Superior temporal gyrus (tissue), 1 donor: ENCODE measurements around the gene RABGAP1.

Experiments used
- DNase-seq: peaks from one replicate; pipeline ENCODE4 v3.0.0-alpha.2; 2016; ENCODE audit errors: extremely low spot score

RABGAP1 gene

DNA sequence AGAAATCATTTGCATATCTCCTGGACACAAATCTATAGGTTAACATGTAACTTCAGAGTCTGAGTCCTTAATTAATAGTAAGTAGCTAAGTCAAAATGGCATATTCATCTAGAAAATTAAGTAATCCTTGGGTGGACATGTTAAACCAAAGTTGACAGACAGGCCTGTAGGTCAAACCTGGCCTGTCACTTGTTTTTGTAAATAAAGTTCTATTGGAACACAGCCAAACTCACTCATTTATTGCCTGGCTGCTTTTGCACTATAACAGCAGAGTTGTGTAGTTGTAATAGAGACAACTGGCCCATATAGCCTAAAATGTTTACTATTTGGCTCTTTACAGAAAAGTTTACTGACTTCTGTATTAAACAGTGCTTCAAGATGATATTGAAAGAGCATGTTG, 68.1 kb downstream of the RABGAP1 start:
- DNase-seq = no peak

DNA sequence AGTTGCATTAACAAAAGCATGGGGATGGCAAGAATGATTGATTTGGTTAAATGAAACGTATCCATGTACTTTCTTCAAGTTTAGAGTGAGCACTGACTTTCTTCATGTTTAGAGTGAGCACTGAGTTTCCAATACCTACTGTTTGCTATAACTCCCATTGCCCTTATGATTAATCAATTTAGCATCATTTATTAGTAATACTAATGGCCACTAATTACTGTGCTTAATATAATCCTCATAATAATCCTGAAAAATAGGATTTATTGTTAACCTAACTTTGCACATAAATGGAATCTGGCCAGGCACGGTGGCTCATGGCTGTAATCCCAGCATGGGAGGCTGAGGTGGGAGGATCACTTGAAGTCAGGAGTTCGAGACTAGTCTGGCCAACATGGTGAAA, 70.6 kb downstream of the RABGAP1 start:
- DNase-seq = no peak

DNA sequence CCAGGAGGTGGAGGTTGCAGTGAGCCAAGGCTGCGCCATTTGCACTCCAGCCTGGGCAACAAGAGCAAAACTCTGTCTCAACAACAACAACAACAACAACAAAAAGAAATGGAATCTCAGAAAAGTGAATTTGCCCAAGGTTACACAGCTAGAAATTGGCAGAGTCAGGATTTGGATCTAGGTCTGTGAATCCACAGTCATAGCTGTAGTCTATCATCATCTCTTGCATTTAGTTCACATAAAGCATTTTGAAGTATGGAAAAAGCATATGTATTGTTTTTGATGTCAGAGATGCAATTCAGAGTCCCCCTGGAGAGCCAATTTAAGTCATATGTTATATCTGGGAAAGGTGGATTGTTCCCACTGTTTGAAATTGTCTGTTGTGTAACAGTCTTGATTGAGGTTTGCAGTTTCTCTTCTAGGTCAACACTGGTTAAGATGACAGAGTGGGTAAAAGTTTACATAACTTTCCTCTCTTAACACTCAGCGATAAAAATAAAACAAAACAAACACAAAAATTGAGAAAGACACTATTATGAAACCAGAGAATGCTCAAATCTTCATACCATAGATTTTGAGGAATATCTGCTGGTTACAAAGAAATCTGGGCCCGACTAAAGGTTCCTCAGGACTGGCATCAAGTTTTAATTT, 71.2 kb downstream of the RABGAP1 start:
- DNase-seq = peak; percentile 30

DNA sequence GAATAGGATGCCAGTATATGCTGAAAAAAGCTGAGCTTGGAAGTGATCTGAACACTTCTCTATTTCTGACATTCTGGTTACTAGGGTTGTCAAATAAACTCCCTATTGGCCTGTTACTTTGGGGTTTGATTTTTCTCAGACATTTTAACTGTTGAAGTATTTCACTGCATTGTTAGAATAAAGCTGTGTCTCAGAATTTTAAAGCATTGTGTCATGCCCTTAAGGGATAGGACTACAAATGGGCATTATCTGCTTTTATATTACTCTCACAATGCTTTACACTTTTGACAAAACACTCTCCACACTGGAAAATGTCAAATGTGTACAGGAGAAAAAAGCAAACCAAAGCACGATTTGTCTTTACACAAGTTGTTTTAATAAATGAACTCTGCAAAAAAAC, 75.8 kb downstream of the RABGAP1 start:
- no peak for DNase-seq

DNA sequence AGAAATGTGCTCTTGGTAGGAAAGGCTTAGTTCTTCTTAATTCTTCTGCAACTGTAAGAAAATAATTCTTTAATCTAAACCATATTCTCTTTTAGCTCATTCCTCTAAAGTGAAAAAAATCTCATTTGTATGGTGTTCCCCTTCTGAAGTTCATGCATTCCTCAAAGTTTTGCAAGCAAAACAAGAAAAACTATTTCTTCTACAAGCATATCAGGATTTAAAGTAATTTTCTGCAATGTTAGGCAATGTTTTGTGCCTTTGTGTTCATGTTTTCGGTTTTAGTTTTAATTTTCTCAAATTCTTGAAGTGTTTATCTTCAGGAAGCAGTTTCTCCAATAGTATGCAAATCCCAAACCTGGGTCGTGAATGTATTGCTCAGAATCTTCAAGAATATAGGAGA, 80.0 kb downstream of the RABGAP1 start:
- DNase-seq = no peak

- DNase-seq = no peak
These were observed 85.6 kb downstream of the RABGAP1 start for GRCh38 chr9:123026425-123026824.

DNA sequence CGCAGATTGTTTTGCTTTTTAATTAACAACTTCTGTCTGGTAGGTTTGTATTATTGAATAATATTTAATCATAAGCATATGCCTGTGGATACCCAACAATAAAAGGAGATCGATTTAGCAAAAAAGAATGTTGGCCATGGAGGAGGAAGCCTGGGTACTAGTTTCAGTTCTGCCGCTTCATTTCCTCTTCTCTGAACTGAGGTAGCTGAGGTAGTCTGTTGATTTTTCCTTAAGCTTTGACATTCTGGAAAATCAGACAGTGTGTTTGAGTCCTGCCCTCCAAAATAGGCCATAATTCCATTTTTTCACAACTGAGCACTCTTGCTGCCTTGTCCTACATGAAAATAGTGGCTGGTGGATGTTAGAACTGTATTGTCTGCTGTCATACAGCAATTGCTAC, 86.7 kb downstream of the RABGAP1 start:
- no peak for DNase-seq

- DNase-seq = no peak
These were observed 87.3 kb downstream of the RABGAP1 start for GRCh38 chr9:123028136-123028535.

- no peak for DNase-seq
These were observed 88.2 kb downstream of the RABGAP1 start for GRCh38 chr9:123028973-123029372.

DNA sequence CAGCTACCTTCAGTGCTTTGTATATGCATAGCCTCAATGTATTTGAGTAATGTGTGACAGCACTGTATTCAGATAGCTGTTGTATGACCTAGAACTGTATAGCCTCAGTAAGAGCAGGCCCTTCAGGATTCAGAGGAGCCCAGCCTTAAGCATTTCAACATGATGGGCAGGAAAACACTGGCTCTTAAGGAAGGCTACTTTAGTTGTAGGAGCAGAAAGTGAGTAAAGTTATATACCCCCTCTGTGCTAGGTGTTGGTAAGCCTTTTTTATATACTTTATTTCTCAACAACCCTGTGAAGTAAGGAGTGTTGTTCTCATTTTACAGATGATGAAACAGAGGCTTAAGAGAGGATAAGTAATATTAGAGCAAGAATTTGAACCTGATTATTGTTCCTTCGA, 91.1 kb downstream of the RABGAP1 start:
- DNase-seq = no peak

DNA sequence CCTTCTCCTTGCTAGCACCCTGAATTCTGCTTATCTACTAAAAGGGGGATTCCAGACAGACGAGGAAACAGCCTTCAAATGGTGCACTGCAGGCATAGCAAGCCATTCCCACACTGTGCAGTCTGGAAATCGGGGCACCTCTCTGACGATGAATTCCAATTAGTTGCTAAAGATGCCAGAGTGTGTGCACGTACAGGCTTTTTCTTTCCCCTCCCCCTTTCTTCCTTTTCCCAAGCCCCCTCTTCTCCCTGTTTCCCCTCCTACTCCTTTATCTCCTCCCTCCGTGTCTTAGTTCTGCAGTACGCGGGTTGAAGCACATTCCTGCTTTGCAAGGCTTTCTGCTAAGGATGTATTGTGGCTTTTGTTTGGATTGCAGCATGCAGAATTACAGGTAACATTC, 92.5 kb downstream of the RABGAP1 start, which contains the start of gene GPR21:
GPR21 (plus strand) TSS at position 316 of the 400 bp plus-strand sequence. CDS start 900 bp downstream, outside the sequence.
- DNase-seq = peak; percentile 54

DNA sequence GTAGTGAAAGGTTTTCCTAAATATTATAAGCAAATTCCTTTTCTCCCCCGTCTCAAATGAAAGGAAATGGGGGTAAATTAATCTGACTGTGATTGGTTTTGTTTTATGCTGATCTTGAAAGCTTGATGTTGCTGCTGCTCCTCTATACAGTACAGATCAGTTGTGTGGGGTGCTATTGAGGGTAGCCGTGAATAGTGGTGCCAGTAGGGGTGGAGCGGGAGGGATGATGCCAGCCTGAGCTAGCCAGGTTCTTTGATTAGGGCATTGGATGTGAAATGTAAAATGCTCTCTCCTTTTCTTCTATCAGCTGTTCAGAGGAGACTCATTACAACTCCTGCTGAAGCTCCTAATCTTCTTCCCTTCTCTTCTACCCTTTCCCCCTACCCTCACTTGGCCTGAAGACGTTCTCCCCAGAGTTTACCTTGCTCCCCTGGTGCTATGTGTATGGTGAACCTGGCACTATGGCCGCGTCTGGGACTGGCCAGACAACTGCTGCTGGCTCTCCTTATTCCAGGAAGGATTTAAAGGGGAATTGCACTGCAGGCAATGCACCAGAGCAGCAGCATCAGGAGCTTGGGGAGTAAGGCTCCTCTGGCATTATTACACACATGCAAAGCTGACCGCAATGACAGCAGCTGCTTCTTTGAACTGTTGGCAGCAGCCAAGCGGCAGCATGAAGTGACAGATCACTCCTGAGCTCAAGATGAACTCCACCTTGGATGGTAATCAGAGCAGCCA, 93.2 kb downstream of the RABGAP1 start:
- peak; percentile 39 for DNase-seq

DNA sequence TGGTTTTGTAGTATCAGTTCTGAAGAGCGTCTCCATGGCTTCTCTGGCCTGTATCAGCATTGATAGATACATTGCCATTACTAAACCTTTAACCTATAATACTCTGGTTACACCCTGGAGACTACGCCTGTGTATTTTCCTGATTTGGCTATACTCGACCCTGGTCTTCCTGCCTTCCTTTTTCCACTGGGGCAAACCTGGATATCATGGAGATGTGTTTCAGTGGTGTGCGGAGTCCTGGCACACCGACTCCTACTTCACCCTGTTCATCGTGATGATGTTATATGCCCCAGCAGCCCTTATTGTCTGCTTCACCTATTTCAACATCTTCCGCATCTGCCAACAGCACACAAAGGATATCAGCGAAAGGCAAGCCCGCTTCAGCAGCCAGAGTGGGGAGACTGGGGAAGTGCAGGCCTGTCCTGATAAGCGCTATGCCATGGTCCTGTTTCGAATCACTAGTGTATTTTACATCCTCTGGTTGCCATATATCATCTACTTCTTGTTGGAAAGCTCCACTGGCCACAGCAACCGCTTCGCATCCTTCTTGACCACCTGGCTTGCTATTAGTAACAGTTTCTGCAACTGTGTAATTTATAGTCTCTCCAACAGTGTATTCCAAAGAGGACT, 94.2 kb downstream of the RABGAP1 start:
- no peak for DNase-seq

DNA sequence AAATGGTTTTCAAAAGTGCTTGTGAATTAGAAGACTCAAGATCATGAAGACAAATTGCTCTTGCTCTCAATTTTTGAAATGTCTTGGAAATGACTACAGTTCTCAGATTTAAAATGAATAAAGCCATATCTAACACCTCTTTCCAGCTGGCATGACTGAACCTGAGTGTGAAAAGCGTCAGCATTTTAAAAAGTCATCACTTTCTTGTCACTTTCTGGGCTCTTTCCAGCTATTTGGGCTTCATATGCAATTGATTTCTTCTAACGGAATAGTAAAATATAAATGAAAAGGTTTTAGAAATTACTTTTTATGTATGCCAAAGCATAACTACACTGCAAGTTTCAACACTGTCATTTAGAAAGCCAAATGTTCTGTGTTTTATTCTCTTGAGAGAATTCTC, 95.0 kb downstream of the RABGAP1 start:
- no peak for DNase-seq

DNA sequence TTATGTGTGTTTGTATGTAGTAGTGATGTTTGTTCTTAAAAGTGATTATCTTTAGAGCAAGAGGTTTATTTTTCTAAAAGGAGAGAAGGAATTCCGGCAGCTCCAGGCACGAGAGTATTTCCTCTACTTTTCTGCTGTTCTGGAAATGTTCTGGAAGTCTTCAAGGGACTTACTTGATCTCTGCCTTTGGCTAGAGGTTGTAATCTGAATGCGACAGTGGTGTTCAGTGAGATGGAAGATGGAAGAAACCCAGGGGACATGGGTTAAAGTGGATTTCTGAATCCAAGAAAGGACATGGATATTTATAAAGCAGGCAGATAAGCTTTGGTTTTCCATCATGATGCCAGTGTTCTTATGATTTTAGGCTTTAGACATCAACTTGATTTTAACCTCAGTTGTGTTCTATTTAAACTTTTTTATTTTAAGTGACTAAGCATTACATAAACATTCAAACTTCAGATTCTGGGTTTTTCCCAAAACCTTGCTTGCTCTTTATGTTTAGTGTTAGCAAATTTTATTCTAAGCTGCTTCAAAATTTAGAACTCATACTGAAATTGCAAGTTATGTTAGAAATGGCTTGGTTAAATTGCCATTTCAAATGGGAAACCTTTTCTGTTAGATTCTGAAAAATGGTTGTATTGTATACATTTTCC, 96.2 kb downstream of the RABGAP1 start:
- peak; percentile 50 for DNase-seq

- no peak for DNase-seq
These were observed 98.9 kb downstream of the RABGAP1 start for GRCh38 chr9:123039617-123040219.

DNA sequence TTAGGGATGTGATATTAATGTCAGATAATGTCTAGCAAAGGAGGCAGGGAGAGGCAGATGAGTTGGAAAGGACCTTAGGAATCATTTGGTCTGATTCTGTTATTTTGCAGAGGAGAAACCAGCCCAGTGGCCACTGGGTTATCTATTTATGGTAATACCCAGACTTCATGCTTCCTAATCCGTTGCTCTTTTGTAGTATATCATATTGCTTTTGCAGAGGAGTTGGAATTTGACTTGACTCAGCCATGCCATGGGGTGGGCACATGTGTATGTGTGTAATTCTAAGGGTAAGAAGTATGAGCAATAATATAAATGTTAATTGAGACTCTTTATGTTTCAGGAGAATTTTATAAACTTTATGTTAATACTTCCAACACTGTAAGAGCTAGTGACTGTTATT, 100.0 kb downstream of the RABGAP1 start:
- DNase-seq = no peak

GRCh38 chr9:123041489-123041888, 100.7 kb downstream of the RABGAP1 start:
- peak; percentile 47 for DNase-seq

- no peak for DNase-seq
These were observed 102.5 kb downstream of the RABGAP1 start for GRCh38 chr9:123043081-123043939.

DNA sequence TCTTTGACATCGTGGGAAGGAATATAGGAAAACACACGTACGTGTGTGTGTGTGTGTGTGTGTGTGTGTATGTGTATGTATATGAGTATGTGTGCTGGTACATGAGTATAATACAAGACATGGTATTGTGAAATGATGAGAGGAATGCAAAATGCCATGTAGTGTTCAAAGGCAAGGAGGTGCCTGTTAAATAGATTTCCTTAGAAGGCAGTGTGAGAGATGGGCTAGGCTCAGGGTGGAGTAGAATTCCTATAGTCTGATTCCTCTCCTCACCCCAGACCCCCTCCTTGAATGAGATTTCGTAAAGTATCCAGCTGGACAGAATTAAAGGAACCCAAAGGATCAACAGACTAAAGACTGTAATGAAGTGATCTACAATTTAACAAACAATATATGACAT, 103.8 kb downstream of the RABGAP1 start:
- no peak for DNase-seq
